Measurements from ENCODE around the gene APEX2. TPM values are rescaled to one million over a fixed set of nuclear protein-coding genes. Genes with fewer than 3 reads are reported as not detected.
"Not testable (repeated sequence)": the region's sequence is repeated elsewhere in the genome, so short reads cannot be mapped to it uniquely, and the experiment has no call there.

Gene APEX2
- 10 to 100 TPM; 15.7 to 18.7 (median 16.5) TPM for polyA plus RNA-seq (ENCODE audit: insufficient read length in 4 of 4)

GRCh38 chrX:54999717-55000598 lies at the start of gene APEX2:
APEX2 (plus strand) TSS chrX:55000363; CDS start chrX:55000423, 60 bp downstream.
- peak; percentile 72 to 87 (median 81) for DNase-seq (ENCODE audit: low read depth in 4 of 4, low spot score in 2 of 4)

GRCh38 chrX:54950730-54951375 lies 49.3 kb upstream of the APEX2 start:
- no peak for DNase-seq (ENCODE audit: low read depth in 4 of 4, low spot score in 2 of 4)

- no peak for DNase-seq (ENCODE audit: low read depth in 4 of 4, low spot score in 2 of 4)
These were observed 38.4 kb upstream of the APEX2 start for GRCh38 chrX:54961750-54962149.

GRCh38 chrX:54964766-54965497 lies 35.2 kb upstream of the APEX2 start:
- DNase-seq (ENCODE audit: low read depth in 4 of 4, low spot score in 2 of 4) = no peak

GRCh38 chrX:54977387-54977786 lies 22.8 kb upstream of the APEX2 start:
- DNase-seq (ENCODE audit: low read depth in 4 of 4, low spot score in 2 of 4) = no peak

- no peak for DNase-seq (ENCODE audit: low read depth in 4 of 4, low spot score in 2 of 4)
These were observed 21.7 kb upstream of the APEX2 start for GRCh38 chrX:54978448-54978847.

- no peak for DNase-seq (ENCODE audit: low read depth in 4 of 4, low spot score in 2 of 4)
These were observed 20.7 kb upstream of the APEX2 start for GRCh38 chrX:54979432-54979831.

GRCh38 chrX:54980334-54980733 lies 19.8 kb upstream of the APEX2 start:
- no peak for DNase-seq (ENCODE audit: low read depth in 4 of 4, low spot score in 2 of 4)

- not testable (repeated sequence) for DNase-seq (ENCODE audit: low read depth in 4 of 4, low spot score in 2 of 4)
These were observed 16.9 kb upstream of the APEX2 start for GRCh38 chrX:54983306-54983705.

- no peak for DNase-seq (ENCODE audit: low read depth in 4 of 4, low spot score in 2 of 4)
These were observed 8.5 kb upstream of the APEX2 start for GRCh38 chrX:54991706-54992105.

GRCh38 chrX:54992911-54993622 lies 7.1 kb upstream of the APEX2 start:
- DNase-seq (ENCODE audit: low read depth in 4 of 4, low spot score in 2 of 4) = no peak

GRCh38 chrX:54994099-54994498 lies 6.1 kb upstream of the APEX2 start, which contains the start of gene PFKFB1:
PFKFB1 (minus strand) TSS chrX:54994188; CDS start chrX:54994007, 181 bp downstream.
- DNase-seq (ENCODE audit: low read depth in 4 of 4, low spot score in 2 of 4) = no peak

GRCh38 chrX:54994668-54995351 lies 5.4 kb upstream of the APEX2 start:
- no peak for DNase-seq (ENCODE audit: low read depth in 4 of 4, low spot score in 2 of 4)

- DNase-seq (ENCODE audit: low read depth in 4 of 4, low spot score in 2 of 4) = no peak
These were observed 4.5 kb upstream of the APEX2 start for GRCh38 chrX:54995621-54996020.

GRCh38 chrX:55004231-55004630 lies 4.1 kb downstream of the APEX2 start:
- no peak for DNase-seq (ENCODE audit: low read depth in 4 of 4, low spot score in 2 of 4)

- no peak for DNase-seq (ENCODE audit: low read depth in 4 of 4, low spot score in 2 of 4)
These were observed 5.1 kb downstream of the APEX2 start for GRCh38 chrX:55005256-55005655.

- DNase-seq (ENCODE audit: low read depth in 4 of 4, low spot score in 2 of 4) = no peak
These were observed 6.9 kb downstream of the APEX2 start for GRCh38 chrX:55006827-55007621.

GRCh38 chrX:55007656-55008055 lies 7.5 kb downstream of the APEX2 start:
- DNase-seq (ENCODE audit: low read depth in 4 of 4, low spot score in 2 of 4) = no peak

All from left renal cortex interstitium (tissue), 4 donors.